AG04449 (cell line): ENCODE results near the gene BBLN.
A peak's percentile ranks its signal among the peaks of the same experiment; 100 is the strongest.
"Not testable (repeated sequence)": the region's sequence is repeated elsewhere in the genome, so short reads cannot be mapped to it uniquely, and the experiment has no call there.

Experiments
- CTCF ChIA-PET: fragments of 350-600 bp; formaldehyde crosslinking; extraction: SDS; loops from one replicate; lab custom pipeline; 2021; ENCODE audit warnings: antibody characterized with exemption; lab: Yijun Ruan, JAX
- POLR2A ChIA-PET: fragments of 400-600, 350-600 bp; formaldehyde crosslinking; extraction: SDS; loops from one replicate; lab custom pipeline; 2020; ENCODE audit warnings: antibody characterized with exemption, inconsistent platforms; lab: Yijun Ruan, JAX
- DNase-seq: peaks from one replicate; pipeline ENCODE4 v3.0.0-alpha.2; 2010; ENCODE audit warnings: low read depth, low spot score
- H3K4me3 ChIP-seq: 2 replicates; pipeline ENCODE4 v1.5.1; 2011; ENCODE audit warnings: low read depth, mild to moderate bottlenecking, control low read depth, low read length
- TF ChIP-seq, protein P1 (sequence below): IDR thresholded peaks from one replicate; pipeline ENCODE4 v1.5.1; 2011; ENCODE audit warnings: mild to moderate bottlenecking, moderate library complexity, low read length, control low read depth, inconsistent platforms; ENCODE audit not compliant: insufficient read depth; ENCODE audit errors: missing control alignments

Gene BBLN

GRCh38 chr9:128128836-128129590 lies 31.1 kb upstream of the BBLN start:
- CTCF ChIA-PET, result interaction anchor here (0.8 to 6.8 kb wide), 15 partner anchors 8 to 186 kb away, joined by 3 to 112 read pairs (median 4); no protein-coding TSS in a partner anchor
- POLR2A ChIA-PET, result interaction anchor here (0.7 kb wide), 1 partner anchor 29 kb away, joined by 3 read pairs; no protein-coding TSS in a partner anchor
- H3K4me3 ChIP-seq, result peak overlapping the region; percentile 95
- TF ChIP-seq, protein P1, sequence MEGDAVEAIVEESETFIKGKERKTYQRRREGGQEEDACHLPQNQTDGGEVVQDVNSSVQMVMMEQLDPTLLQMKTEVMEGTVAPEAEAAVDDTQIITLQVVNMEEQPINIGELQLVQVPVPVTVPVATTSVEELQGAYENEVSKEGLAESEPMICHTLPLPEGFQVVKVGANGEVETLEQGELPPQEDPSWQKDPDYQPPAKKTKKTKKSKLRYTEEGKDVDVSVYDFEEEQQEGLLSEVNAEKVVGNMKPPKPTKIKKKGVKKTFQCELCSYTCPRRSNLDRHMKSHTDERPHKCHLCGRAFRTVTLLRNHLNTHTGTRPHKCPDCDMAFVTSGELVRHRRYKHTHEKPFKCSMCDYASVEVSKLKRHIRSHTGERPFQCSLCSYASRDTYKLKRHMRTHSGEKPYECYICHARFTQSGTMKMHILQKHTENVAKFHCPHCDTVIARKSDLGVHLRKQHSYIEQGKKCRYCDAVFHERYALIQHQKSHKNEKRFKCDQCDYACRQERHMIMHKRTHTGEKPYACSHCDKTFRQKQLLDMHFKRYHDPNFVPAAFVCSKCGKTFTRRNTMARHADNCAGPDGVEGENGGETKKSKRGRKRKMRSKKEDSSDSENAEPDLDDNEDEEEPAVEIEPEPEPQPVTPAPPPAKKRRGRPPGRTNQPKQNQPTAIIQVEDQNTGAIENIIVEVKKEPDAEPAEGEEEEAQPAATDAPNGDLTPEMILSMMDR, result no peak
- DNase-seq, result no peak

- CTCF ChIA-PET, result interaction anchor here (1.2 to 6.8 kb wide), 4 partner anchors 14 to 45 kb away, joined by 3 to 112 read pairs (median 4); no protein-coding TSS in a partner anchor
- POLR2A ChIA-PET, H3K4me3 ChIP-seq, DNase-seq: not testable (repeated sequence)
These were observed 30.0 kb upstream of the BBLN start for GRCh38 chr9:128129976-128130590.

GRCh38 chr9:128130651-128131050 lies 29.4 kb upstream of the BBLN start:
- CTCF ChIA-PET, result interaction anchor here (1.1 to 6.8 kb wide), 4 partner anchors 13 to 44 kb away, joined by 3 to 112 read pairs (median 4); no protein-coding TSS in a partner anchor
- H3K4me3 ChIP-seq, POLR2A ChIA-PET, DNase-seq: not testable (repeated sequence)

GRCh38 chr9:128131346-128131745 lies 28.7 kb upstream of the BBLN start:
- H3K4me3 ChIP-seq, DNase-seq, POLR2A ChIA-PET: not testable (repeated sequence)
- CTCF ChIA-PET, result interaction anchor here (1.1 kb wide), 2 partner anchors 12 to 13 kb away, joined by 3 read pairs; no protein-coding TSS in a partner anchor

DNA sequence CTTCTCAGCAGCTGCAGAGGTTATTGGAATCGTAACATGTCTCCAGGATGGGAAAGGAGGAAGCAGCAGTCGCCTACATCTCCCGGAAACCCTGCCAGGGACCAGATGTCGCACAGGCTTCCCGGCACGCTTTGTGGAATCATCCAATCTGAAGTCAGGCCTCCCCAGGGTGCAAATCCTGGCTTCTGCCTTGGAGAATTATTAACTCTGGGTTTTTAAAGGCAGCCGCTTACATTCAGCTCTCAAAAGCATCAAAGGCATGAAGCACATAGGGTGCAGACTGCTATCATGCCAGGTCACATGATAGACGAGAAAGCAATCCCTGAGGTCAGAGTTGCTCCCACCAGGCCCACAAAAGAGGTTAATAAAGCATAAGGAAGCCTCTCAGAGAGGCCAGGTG lies 27.9 kb upstream of the BBLN start:
- DNase-seq, POLR2A ChIA-PET, H3K4me3 ChIP-seq: not testable (repeated sequence)
- CTCF ChIA-PET, result interaction anchor here (1.1 to 1.7 kb wide), 3 partner anchors 10 to 16 kb away, joined by 3 to 5 read pairs (median 3); no protein-coding TSS in a partner anchor

DNA sequence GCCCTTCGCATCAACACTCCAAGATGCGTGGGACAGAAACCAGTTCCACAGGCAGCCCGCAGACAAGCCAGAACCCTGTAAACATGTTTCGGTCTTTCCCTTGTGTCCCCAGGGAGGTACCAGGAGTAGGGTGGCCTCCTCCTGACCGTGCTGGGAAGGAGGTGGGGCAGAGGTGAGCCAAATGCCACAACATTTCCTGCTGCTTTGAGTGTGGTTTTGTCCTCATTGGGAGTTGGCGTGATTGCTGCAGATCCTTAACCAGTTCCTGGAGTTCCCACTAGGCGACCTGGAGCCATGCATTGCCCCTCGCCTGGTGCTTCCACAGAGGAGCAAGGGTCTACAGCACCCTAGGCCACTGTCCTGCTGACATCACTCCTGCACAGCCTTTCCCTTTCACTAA lies 24.5 kb upstream of the BBLN start:
- H3K4me3 ChIP-seq, DNase-seq, POLR2A ChIA-PET: not testable (repeated sequence)
- CTCF ChIA-PET, result interaction anchor here (1.9 kb wide), 1 partner anchor 11 kb away, joined by 12 read pairs; no protein-coding TSS in a partner anchor

DNA sequence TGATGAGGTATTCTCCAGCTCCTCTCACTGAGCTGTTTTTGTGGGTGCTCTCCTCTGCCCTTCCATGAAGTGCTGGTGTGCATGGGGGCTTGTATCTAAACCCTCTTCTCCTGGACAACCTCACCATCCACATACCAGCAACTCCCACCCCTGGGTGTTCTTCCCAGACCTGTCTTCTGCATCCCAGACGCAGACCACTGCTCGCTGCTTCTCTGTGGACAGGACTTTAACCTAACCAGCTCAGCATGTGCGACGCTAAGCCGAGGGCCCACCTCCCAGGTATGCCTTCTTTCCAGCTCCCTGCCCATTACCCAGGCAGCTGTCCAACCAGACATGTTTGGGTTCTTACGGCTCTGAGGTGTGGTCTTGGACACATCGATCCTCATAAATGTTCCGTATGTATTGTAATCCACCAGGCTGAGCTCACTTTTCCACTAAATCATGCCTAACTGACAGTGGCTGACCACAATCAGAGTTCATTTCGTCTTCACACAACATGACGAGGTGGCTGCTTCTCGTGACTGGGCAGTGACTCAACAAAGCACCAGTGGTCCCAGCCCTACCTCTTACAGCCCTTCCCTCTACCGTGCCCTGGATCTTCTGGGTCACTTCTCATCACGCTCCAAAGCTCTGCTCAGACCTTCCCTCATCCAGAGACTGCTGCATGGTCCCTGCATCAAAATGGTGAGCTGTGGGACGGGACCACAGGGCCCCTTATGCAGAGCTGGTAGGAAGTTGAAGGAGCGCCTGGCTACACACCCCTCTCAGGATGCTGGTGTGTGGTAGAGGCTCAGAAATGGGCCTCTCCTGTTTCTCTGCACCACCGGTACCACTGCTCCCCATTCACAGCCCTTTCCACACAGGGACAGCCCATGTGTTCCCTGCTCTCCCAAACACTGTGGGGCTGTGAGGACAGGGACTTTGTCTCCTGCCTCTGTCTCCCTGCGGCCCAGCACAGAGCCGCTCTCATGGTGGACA lies 23.0 kb upstream of the BBLN start:
- ChIA-PET POLR2A (interaction anchor here (0.7 to 1.9 kb wide), 2 partner anchors 9 to 54 kb away, joined by 3 to 5 read pairs; no protein-coding TSS in a partner anchor), CTCF (interaction anchor here (1.7 to 1.9 kb wide), 3 partner anchors 9 to 19 kb away, joined by 5 to 12 read pairs (median 10); no protein-coding TSS in a partner anchor)
- H3K4me3 ChIP-seq, result no peak overlapping the region
- TF ChIP-seq, protein P1, result no peak
- DNase-seq, result no peak

- no peak overlapping the region for H3K4me3 ChIP-seq
- no peak for DNase-seq
- CTCF ChIA-PET, result interaction anchor here (1.9 kb wide), 1 partner anchor 20 kb away, joined by 10 read pairs; no protein-coding TSS in a partner anchor
- TF ChIP-seq, protein P1, result no peak
- POLR2A ChIA-PET, result interaction anchor here (1.9 kb wide), 1 partner anchor 10 kb away, joined by 5 read pairs; no protein-coding TSS in a partner anchor
These were observed 22.1 kb upstream of the BBLN start for GRCh38 chr9:128138001-128138400.
